MM.1S (cell line): ENCODE data around the gene EMX1.
A peak's percentile ranks its signal among the peaks of the same experiment; 100 is the strongest.

ENCODE experiments used
- DNase-seq: peaks from one replicate; pipeline ENCODE4 v3.0.0-alpha.2; 2015
- H2AFZ ChIP-seq: fragments of 300-600 bp; sonication (generic); 2 replicates; pipeline ENCODE4 v1.6.0; 2016; ENCODE audit warnings: antibody characterized with exemption, low read length
- H3F3A ChIP-seq: fragments of 300-600 bp; sonication (generic); 2 replicates; pipeline ENCODE4 v1.6.1; 2016; ENCODE audit warnings: mild to moderate bottlenecking, antibody characterized with exemption, low read length, moderate library complexity, mixed read lengths; ENCODE audit not compliant: insufficient read depth
- H3K27ac ChIP-seq: fragments of 300-600 bp; sonication (generic); 2 replicates; pipeline ENCODE4 v1.5.1; 2016; ENCODE audit warnings: mild to moderate bottlenecking, low read length
- H3K27me3 ChIP-seq: fragments of 300-600 bp; sonication (generic); replicated peaks from 2 replicates; pipeline ENCODE4 v1.6.0; 2016; ENCODE audit warnings: low read length; ENCODE audit not compliant: insufficient read depth
- H3K36me3 ChIP-seq: fragments of 300-600 bp; sonication (generic); replicated peaks from 2 replicates; pipeline ENCODE4 v1.6.1; 2016; ENCODE audit warnings: mild to moderate bottlenecking, low read length, mixed read lengths; ENCODE audit not compliant: insufficient read depth
- H3K4me1 ChIP-seq: fragments of 300-600 bp; sonication (generic); 2 replicates; pipeline ENCODE4 v1.6.1; 2016; ENCODE audit warnings: low read length, mixed read lengths
- H3K4me2 ChIP-seq: fragments of 300-600 bp; sonication (generic); 2 replicates; pipeline ENCODE4 v1.6.0; 2016; ENCODE audit warnings: low read depth, low read length
- H3K4me3 ChIP-seq: fragments of 300-600 bp; sonication (generic); 2 replicates; pipeline ENCODE4 v1.5.1; 2016; ENCODE audit warnings: low read length, mixed read lengths
- H3K79me2 ChIP-seq: fragments of 300-600 bp; sonication (generic); 2 replicates; pipeline ENCODE4 v1.6.1; 2016; ENCODE audit warnings: mixed run types, low read length, mixed read lengths
- H3K9ac ChIP-seq: fragments of 300-600 bp; sonication (generic); 2 replicates; pipeline ENCODE4 v1.6.1; 2016; ENCODE audit warnings: low read length, mixed read lengths
- H3K9me2 ChIP-seq: fragments of 300-600 bp; sonication (generic); replicated peaks from 2 replicates; pipeline ENCODE4 v1.6.1; 2016; ENCODE audit warnings: mild to moderate bottlenecking, low read length, mixed read lengths; ENCODE audit not compliant: insufficient read depth
- H3K9me3 ChIP-seq: fragments of 300-600 bp; sonication (generic); replicated peaks from 2 replicates; pipeline ENCODE4 v1.6.1; 2016; ENCODE audit warnings: mild to moderate bottlenecking, low read length, mixed read lengths; ENCODE audit not compliant: insufficient read depth
- H4K20me1 ChIP-seq: fragments of 300-600 bp; sonication (generic); 2 replicates; pipeline ENCODE4 v1.6.1; 2016; ENCODE audit warnings: mild to moderate bottlenecking, low read length, moderate library complexity, mixed read lengths; ENCODE audit not compliant: insufficient read depth
- CTCF ChIP-seq: fragments of 300-600 bp; sonication (generic); IDR thresholded peaks from 2 replicates; pipeline ENCODE4 v1.5.1; 2016; ENCODE audit warnings: antibody characterized with exemption, low read length, mixed read lengths
- EZH2 ChIP-seq: fragments of 300-600 bp; sonication (generic); optimal IDR thresholded peaks from 2 replicates; pipeline ENCODE3; 2017; ENCODE audit warnings: low read depth, mild to moderate bottlenecking, antibody characterized with exemption, low read length, mixed read lengths
- EZH2phosphoT487 ChIP-seq: fragments of 300-600 bp; sonication (generic); IDR thresholded peaks from 2 replicates; pipeline ENCODE4 v1.6.1; 2018; ENCODE audit warnings: antibody characterized with exemption, low read length

Gene EMX1

GRCh38 chr2:72887740-72888437 lies 29.4 kb upstream of the EMX1 start:
- Histone ChIP-seq H2AFZ (peak overlapping the region; percentile 71), H3K9ac (peak overlapping the region; percentile 24; the same call in 1 of the 2 replicates), H3K27ac (no peak overlapping the region), H3K4me3 (peak overlapping the region; percentile 62), H3K4me2 (peak overlapping the region; percentile 77), H3K9me2 (no peaks in the 10 kb centered on the region), H3F3A (no peaks in the 10 kb centered on the region), H3K27me3 (peaks cover 12% of the 10 kb centered on the region; the same call in 1 of the 2 replicates), H4K20me1 (no peaks in the 10 kb centered on the region), H3K4me1 (no peaks in the 10 kb centered on the region), H3K79me2 (no peaks in the 10 kb centered on the region), H3K9me3 (no peaks in the 10 kb centered on the region), H3K36me3 (no peaks in the 10 kb centered on the region)
- peak; percentile 72 for DNase-seq
- TF ChIP-seq EZH2phosphoT487 (no peak), CTCF (peak; percentile 89)

- no peaks in the 10 kb centered on the region for H3F3A ChIP-seq
- no peak overlapping the region for H2AFZ ChIP-seq
- no peak overlapping the region for H3K4me3 ChIP-seq
- DNase-seq: no peak
- H3K4me2 ChIP-seq: peak overlapping the region; percentile 77
- TF ChIP-seq CTCF: no peak
- TF ChIP-seq EZH2: no peak
- no peak for TF ChIP-seq EZH2phosphoT487
- no peaks in the 10 kb centered on the region for H3K9me2 ChIP-seq
- no peaks in the 10 kb centered on the region for H3K4me1 ChIP-seq
- H3K36me3 ChIP-seq: no peaks in the 10 kb centered on the region
- H4K20me1 ChIP-seq: no peaks in the 10 kb centered on the region
- no peaks in the 10 kb centered on the region for H3K79me2 ChIP-seq
- no peak overlapping the region for H3K27ac ChIP-seq
- H3K9ac ChIP-seq: no peak overlapping the region
- peaks cover 12% of the 10 kb centered on the region; the same call in 1 of the 2 replicates for H3K27me3 ChIP-seq
- H3K9me3 ChIP-seq: no peaks in the 10 kb centered on the region
These were observed 28.7 kb upstream of the EMX1 start for GRCh38 chr2:72888438-72889202.

GRCh38 chr2:72889991-72890390 lies 27.3 kb upstream of the EMX1 start:
- no peaks in the 10 kb centered on the region for H3K9me3 ChIP-seq
- no peak overlapping the region for H2AFZ ChIP-seq
- H3K27me3 ChIP-seq: peaks cover 12% of the 10 kb centered on the region; the same call in 1 of the 2 replicates
- no peak overlapping the region for H3K4me2 ChIP-seq
- H3K27ac ChIP-seq: no peak overlapping the region
- H3K36me3 ChIP-seq: no peaks in the 10 kb centered on the region
- no peak for DNase-seq
- no peak overlapping the region for H3K4me3 ChIP-seq
- H4K20me1 ChIP-seq: no peaks in the 10 kb centered on the region
- no peaks in the 10 kb centered on the region for H3K79me2 ChIP-seq
- no peaks in the 10 kb centered on the region for H3K4me1 ChIP-seq
- no peaks in the 10 kb centered on the region for H3F3A ChIP-seq
- H3K9ac ChIP-seq: no peak overlapping the region
- no peaks in the 10 kb centered on the region for H3K9me2 ChIP-seq
- TF ChIP-seq EZH2: no peak
